Activated naive CD8-positive, alpha-beta T cell treated with anti-CD3 and anti-CD28 coated beads for 36 hours (primary cell): Measurements from ENCODE around the gene ANGEL2. TPM values are rescaled to one million over a fixed set of nuclear protein-coding genes. Genes with fewer than 3 reads are reported as not detected.
A peak's percentile ranks its signal among the peaks of the same experiment; 100 is the strongest.
"Not testable (repeated sequence)": the region's sequence is repeated elsewhere in the genome, so short reads cannot be mapped to it uniquely, and the experiment has no call there.

Experiments
- DNase-seq: peaks from one replicate; pipeline ENCODE4 v3.0.0; 2021
- H3K27ac Mint-ChIP-seq: one replicate; pipeline ENCODE4 v1.8.0; 2022; ENCODE audit warnings: mild to moderate bottlenecking, moderate library complexity, mixed read lengths
- H3K27me3 Mint-ChIP-seq: one replicate; pipeline ENCODE4 v1.8.0; 2022; ENCODE audit warnings: mild to moderate bottlenecking, mixed read lengths
- H3K36me3 Mint-ChIP-seq: one replicate; pipeline ENCODE4 v1.8.0; 2021; ENCODE audit warnings: mild to moderate bottlenecking, mixed read lengths
- H3K4me1 Mint-ChIP-seq: one replicate; pipeline ENCODE4 v1.8.0; 2021; ENCODE audit warnings: mixed read lengths
- H3K4me3 Mint-ChIP-seq: one replicate; pipeline ENCODE4 v1.8.0; 2022; ENCODE audit warnings: mild to moderate bottlenecking, moderate library complexity, mixed read lengths
- H3K9me3 Mint-ChIP-seq: one replicate; pipeline ENCODE4 v1.8.0; 2022; ENCODE audit warnings: mixed read lengths
- total RNA-seq, 2 experiments: library from RNA; stranded (reverse); gene quantifications; one replicate each; pipeline ENCODE4 v1.2.3, GENCODE V29; 2021

ANGEL2 gene
- 10 to 100 TPM; 41.6 to 42.3 TPM for total RNA-seq

- Mint-ChIP-seq H3K27me3 (no peaks in the 10 kb centered on the region), H3K27ac (peak within 1 kb of the TSS; percentile 99), H3K9me3 (no peaks in the 10 kb centered on the region), H3K36me3 (peaks cover 15% of the 10 kb centered on the region), H3K4me1 (peaks cover 25% of the 10 kb centered on the region), H3K4me3 (peak within 1 kb of the TSS; percentile 100)
- DNase-seq, result peak; percentile 94
Observed at GRCh38 chr1:213015099-213016050, at the start of gene ANGEL2. ANGEL2 (minus strand) TSS chr1:213015867; CDS start chr1:213015671, 196 bp downstream.

GRCh38 chr1:213061263-213061662 lies 45.6 kb upstream of the ANGEL2 start:
- H3K9me3 Mint-ChIP-seq, result peaks cover 2% of the 10 kb centered on the region
- H3K4me3 Mint-ChIP-seq, result no peak overlapping the region
- H3K4me1 Mint-ChIP-seq, result peaks cover 1% of the 10 kb centered on the region
- DNase-seq, result no peak
- no peak overlapping the region for H3K27ac Mint-ChIP-seq
- H3K36me3 Mint-ChIP-seq, result peaks cover 3% of the 10 kb centered on the region
- H3K27me3 Mint-ChIP-seq, result no peaks in the 10 kb centered on the region

GRCh38 chr1:213060836-213061235 lies 45.2 kb upstream of the ANGEL2 start:
- Mint-ChIP-seq H3K27me3 (no peaks in the 10 kb centered on the region), H3K36me3 (peaks cover 3% of the 10 kb centered on the region), H3K27ac (no peak overlapping the region), H3K4me3 (no peak overlapping the region), H3K4me1 (peaks cover 1% of the 10 kb centered on the region), H3K9me3 (peaks cover 2% of the 10 kb centered on the region)
- no peak for DNase-seq

GRCh38 chr1:213057264-213058059 lies 41.8 kb upstream of the ANGEL2 start:
- H3K36me3 Mint-ChIP-seq, result peaks cover 7% of the 10 kb centered on the region
- no peak for DNase-seq
- no peaks in the 10 kb centered on the region for H3K27me3 Mint-ChIP-seq
- H3K9me3 Mint-ChIP-seq, result peaks cover 2% of the 10 kb centered on the region
- no peak overlapping the region for H3K27ac Mint-ChIP-seq
- no peak overlapping the region for H3K4me3 Mint-ChIP-seq
- peaks cover 12% of the 10 kb centered on the region for H3K4me1 Mint-ChIP-seq

GRCh38 chr1:213055767-213056166 lies 40.1 kb upstream of the ANGEL2 start:
- no peak for DNase-seq
- Mint-ChIP-seq H3K9me3 (peaks cover 3% of the 10 kb centered on the region), H3K4me1 (peaks cover 16% of the 10 kb centered on the region), H3K27ac (no peak overlapping the region), H3K27me3 (no peaks in the 10 kb centered on the region), H3K4me3 (no peak overlapping the region), H3K36me3 (peaks cover 7% of the 10 kb centered on the region)

GRCh38 chr1:213054733-213055591 lies 39.3 kb upstream of the ANGEL2 start:
- Mint-ChIP-seq H3K9me3 (peaks cover 10% of the 10 kb centered on the region), H3K4me1 (peaks cover 24% of the 10 kb centered on the region), H3K27ac (no peak overlapping the region), H3K36me3 (peaks cover 15% of the 10 kb centered on the region), H3K4me3 (no peak overlapping the region), H3K27me3 (no peaks in the 10 kb centered on the region)
- DNase-seq, result no peak

GRCh38 chr1:213054142-213054541 lies 38.5 kb upstream of the ANGEL2 start:
- peaks cover 16% of the 10 kb centered on the region for H3K36me3 Mint-ChIP-seq
- DNase-seq, result no peak
- peaks cover 8% of the 10 kb centered on the region for H3K9me3 Mint-ChIP-seq
- H3K4me3 Mint-ChIP-seq, result no peak overlapping the region
- peaks cover 7% of the 10 kb centered on the region for H3K27me3 Mint-ChIP-seq
- peaks cover 24% of the 10 kb centered on the region for H3K4me1 Mint-ChIP-seq
- H3K27ac Mint-ChIP-seq, result no peak overlapping the region

GRCh38 chr1:213053455-213053854 lies 37.8 kb upstream of the ANGEL2 start:
- no peak for DNase-seq
- Mint-ChIP-seq H3K9me3 (peaks cover 8% of the 10 kb centered on the region), H3K4me3 (no peak overlapping the region), H3K4me1 (peaks cover 24% of the 10 kb centered on the region), H3K36me3 (peaks cover 14% of the 10 kb centered on the region), H3K27ac (no peak overlapping the region), H3K27me3 (peaks cover 13% of the 10 kb centered on the region)

- H3K4me1 Mint-ChIP-seq, result peaks cover 24% of the 10 kb centered on the region
- peak overlapping the region; percentile 94 for H3K27ac Mint-ChIP-seq
- H3K9me3 Mint-ChIP-seq, result peaks cover 8% of the 10 kb centered on the region
- no peak for DNase-seq
- peaks cover 19% of the 10 kb centered on the region for H3K27me3 Mint-ChIP-seq
- peaks cover 14% of the 10 kb centered on the region for H3K36me3 Mint-ChIP-seq
- peak overlapping the region; percentile 97 for H3K4me3 Mint-ChIP-seq
Observed at GRCh38 chr1:213051881-213052202, 36.2 kb upstream of the ANGEL2 start.

GRCh38 chr1:213051127-213051880 lies 35.6 kb upstream of the ANGEL2 start, which contains the start of gene RPS6KC1:
RPS6KC1 (plus strand) TSS chr1:213051241; CDS start chr1:213051405, 164 bp downstream.
- Mint-ChIP-seq H3K36me3 (peaks cover 14% of the 10 kb centered on the region), H3K27ac (peak within 1 kb of the TSS; percentile 94), H3K4me1 (peaks cover 24% of the 10 kb centered on the region), H3K27me3 (peaks cover 19% of the 10 kb centered on the region), H3K4me3 (peak within 1 kb of the TSS; percentile 97), H3K9me3 (peaks cover 8% of the 10 kb centered on the region)
- peak; percentile 86 for DNase-seq

- H3K36me3 Mint-ChIP-seq, result peaks cover 14% of the 10 kb centered on the region
- no peak for DNase-seq
- peak overlapping the region; percentile 97 for H3K4me3 Mint-ChIP-seq
- peaks cover 8% of the 10 kb centered on the region for H3K9me3 Mint-ChIP-seq
- H3K27ac Mint-ChIP-seq, result peak overlapping the region; percentile 94
- H3K4me1 Mint-ChIP-seq, result peaks cover 24% of the 10 kb centered on the region
- peaks cover 19% of the 10 kb centered on the region for H3K27me3 Mint-ChIP-seq
Observed at GRCh38 chr1:213050745-213051126, 35.1 kb upstream of the ANGEL2 start.

GRCh38 chr1:213049232-213049631 lies 33.6 kb upstream of the ANGEL2 start:
- Mint-ChIP-seq H3K27me3 (peaks cover 19% of the 10 kb centered on the region), H3K27ac (no peak overlapping the region), H3K4me3 (no peak overlapping the region), H3K36me3 (peaks cover 12% of the 10 kb centered on the region), H3K9me3 (peaks cover 8% of the 10 kb centered on the region), H3K4me1 (peaks cover 20% of the 10 kb centered on the region)
- no peak for DNase-seq

- H3K4me3 Mint-ChIP-seq, H3K27ac Mint-ChIP-seq, H3K9me3 Mint-ChIP-seq, DNase-seq, H3K36me3 Mint-ChIP-seq: not testable (repeated sequence)
- peaks cover 19% of the 10 kb centered on the region for H3K27me3 Mint-ChIP-seq
- H3K4me1 Mint-ChIP-seq, result peaks cover 12% of the 10 kb centered on the region
Observed at GRCh38 chr1:213045321-213046226, 29.9 kb upstream of the ANGEL2 start.
